22Rv1 (cell line): ENCODE results near the gene RBBP6.

Experiments
- ZFX ChIP-seq: fragments of 450-650 bp; IDR thresholded peaks from 2 replicates; pipeline ENCODE4 v1.6.1; 2017; ENCODE audit warnings: antibody characterized with exemption, borderline replicate concordance
- TF ChIP-seq, protein P1 (sequence below): fragments of 450-650 bp; IDR thresholded peaks from 2 replicates; pipeline ENCODE4 v1.5.1; 2017; ENCODE audit warnings: mild to moderate bottlenecking

DNA sequence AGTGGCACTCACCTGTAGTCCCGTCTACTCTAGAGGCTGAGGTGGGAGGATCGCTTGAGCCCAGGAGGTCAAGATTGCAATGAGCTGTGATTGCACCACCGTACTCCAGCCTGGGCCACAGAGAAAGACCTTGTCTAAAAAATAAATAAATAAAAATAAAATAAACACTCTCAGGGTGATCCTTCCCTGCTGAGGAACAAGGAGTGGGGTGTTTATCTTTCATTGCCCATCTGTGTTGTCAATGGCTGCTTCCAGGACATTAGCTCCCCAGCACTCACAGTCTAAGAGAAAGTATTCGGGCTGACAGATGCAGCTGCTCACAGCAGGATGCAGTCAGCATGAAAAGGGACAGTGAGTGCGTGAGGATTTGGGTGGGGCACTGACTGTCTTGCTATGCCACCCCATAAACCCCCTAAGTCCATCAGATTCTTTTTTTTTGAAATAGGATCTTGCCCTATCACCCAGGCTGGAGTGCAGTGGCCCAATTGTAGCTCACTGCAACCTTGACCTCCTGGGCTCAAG, 31.3 kb upstream of the RBBP6 start:
- TF ChIP-seq, protein P1, sequence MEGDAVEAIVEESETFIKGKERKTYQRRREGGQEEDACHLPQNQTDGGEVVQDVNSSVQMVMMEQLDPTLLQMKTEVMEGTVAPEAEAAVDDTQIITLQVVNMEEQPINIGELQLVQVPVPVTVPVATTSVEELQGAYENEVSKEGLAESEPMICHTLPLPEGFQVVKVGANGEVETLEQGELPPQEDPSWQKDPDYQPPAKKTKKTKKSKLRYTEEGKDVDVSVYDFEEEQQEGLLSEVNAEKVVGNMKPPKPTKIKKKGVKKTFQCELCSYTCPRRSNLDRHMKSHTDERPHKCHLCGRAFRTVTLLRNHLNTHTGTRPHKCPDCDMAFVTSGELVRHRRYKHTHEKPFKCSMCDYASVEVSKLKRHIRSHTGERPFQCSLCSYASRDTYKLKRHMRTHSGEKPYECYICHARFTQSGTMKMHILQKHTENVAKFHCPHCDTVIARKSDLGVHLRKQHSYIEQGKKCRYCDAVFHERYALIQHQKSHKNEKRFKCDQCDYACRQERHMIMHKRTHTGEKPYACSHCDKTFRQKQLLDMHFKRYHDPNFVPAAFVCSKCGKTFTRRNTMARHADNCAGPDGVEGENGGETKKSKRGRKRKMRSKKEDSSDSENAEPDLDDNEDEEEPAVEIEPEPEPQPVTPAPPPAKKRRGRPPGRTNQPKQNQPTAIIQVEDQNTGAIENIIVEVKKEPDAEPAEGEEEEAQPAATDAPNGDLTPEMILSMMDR, result no peak
- no peak for TF ChIP-seq ZFX
